ENCODE results near the gene UMPS.

- TF ChIP-seq CTCF (IDR thresholded peaks at IDR 0.05) (no peak), IRF2 (CRISPR knock-in tag; IDR thresholded peaks at IDR 0.05; ENCODE audit: borderline replicate concordance, low read depth) (no peak), PRDM15 (CRISPR knock-in tag; IDR thresholded peaks at IDR 0.05) (no peak), NFE2L1 (CRISPR knock-in tag; IDR thresholded peaks at IDR 0.05) (no peak), SMAD3 (CRISPR knock-in tag; IDR thresholded peaks at IDR 0.05; ENCODE audit: borderline replicate concordance) (no peak), USF2 (CRISPR knock-in tag; IDR thresholded peaks at IDR 0.05) (no peak), SP1 (CRISPR knock-in tag; conservative IDR thresholded peaks at IDR 0.05) (no peak), ATF3 (CRISPR knock-in tag; conservative IDR thresholded peaks at IDR 0.05) (no peak), TCF7 (CRISPR knock-in tag; IDR thresholded peaks at IDR 0.05; ENCODE audit: low read depth) (no peak), SMAD4 (CRISPR knock-in tag; IDR thresholded peaks at IDR 0.05) (no peak), ESRRA (CRISPR knock-in tag; IDR thresholded peaks at IDR 0.05; ENCODE audit: borderline replicate concordance) (no peak), ZNF317 (CRISPR knock-in tag; IDR thresholded peaks at IDR 0.05; ENCODE audit: borderline replicate concordance, low read depth) (no peak), NR2C2 (CRISPR knock-in tag; IDR thresholded peaks at IDR 0.05) (no peak)
Measured at GRCh38 chr3:124685481-124685880, 44.8 kb upstream of the UMPS start.

All from WTC11 (cell line).